ACHN (cell line): ENCODE results near the gene TCEAL8.
"Not testable (repeated sequence)": the region's sequence is repeated elsewhere in the genome, so short reads cannot be mapped to it uniquely, and the experiment has no call there.

ENCODE experiments used
- DNase-seq: peaks from one replicate; pipeline ENCODE4 v3.0.0-alpha.2; 2015
- in situ Hi-C: cut with HindIII; loops from 2 replicates; pipeline ENCODE4 v1.10.0; 2017; ENCODE audit warnings: low sequenced_read_pairs, low pct_ligation_motif_present, low pct_unique_long_range_greater_than_20kb

TCEAL8 gene, protein sequence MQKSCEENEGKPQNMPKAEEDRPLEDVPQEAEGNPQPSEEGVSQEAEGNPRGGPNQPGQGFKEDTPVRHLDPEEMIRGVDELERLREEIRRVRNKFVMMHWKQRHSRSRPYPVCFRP

DNA sequence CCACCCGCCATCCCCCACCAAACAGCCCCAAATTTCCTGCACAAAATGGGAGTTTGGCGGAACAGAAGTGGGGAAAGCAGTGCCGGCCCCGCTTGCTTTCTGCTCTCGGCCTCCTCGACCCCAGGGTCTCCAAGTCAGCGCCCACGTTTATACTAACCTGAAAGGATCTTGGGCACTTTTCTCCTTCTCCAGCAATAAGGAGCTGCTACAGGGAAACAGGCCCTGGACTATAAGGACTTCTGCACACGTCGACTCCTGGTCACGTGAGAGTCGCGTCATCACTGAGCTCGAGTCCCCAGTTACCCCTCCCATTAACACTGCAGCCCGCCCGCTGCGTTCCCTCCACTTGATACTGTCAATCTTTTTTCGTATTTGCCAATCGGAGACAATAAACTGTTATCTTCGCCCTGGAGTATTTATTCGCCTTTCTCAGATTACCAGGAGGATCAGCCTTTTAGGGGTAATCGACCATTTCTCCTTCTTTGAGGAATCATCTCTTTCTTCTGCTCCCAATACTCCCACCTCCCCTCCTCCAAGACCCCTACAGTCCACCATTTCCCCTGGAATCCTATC is at the start of gene TCEAL8:
TCEAL8 (minus strand) TSS at position 235 of the 573 bp plus-strand sequence. CDS start 1,176 bp downstream, outside the sequence.
- in situ Hi-C loops = no loop called here
- DNase-seq = peak; percentile 66

DNA sequence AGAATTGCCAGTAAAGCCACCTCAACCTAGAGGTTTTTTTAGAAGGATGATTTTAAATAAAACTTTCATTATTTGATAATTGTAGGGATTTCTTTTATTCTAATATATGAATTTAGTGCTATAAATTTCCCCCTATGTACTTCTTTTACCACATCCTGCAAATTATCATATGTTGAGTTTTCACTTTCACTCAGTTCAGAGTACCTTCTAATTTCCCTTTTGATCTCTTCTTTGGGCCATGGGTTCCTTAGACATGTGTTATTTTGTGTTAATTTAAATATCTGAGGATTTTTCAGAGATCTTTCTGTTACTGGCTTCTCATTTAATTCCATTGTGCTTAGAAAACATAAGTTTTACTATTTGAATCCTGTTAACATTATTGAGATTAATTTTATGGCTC is 49.8 kb upstream of the TCEAL8 start:
- no peak for DNase-seq
- in situ Hi-C loops = no loop called here

- in situ Hi-C loops = no loop called here
- DNase-seq = no peak
These were observed 38.2 kb upstream of the TCEAL8 start for GRCh38 chrX:103293118-103293517.

DNA sequence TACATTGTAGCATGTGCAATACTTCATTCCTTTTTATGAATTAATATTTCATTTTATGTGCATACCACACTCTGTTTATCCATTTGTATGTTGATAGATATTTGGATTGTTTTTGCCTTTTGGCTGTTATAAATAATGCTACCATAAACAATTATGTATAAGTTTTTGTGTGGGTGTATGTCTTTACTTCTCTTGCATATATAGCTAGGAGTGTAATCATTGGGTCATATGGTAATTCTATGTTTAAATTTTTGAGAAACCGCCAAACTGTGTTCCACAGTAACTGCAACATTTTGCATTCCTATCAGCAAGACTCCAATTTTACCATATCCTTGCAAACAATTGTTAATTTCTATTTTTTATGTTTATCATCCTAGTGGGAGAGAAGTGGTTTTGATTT is 24.7 kb upstream of the TCEAL8 start:
- in situ Hi-C loops = no loop called here
- DNase-seq = no peak

DNA sequence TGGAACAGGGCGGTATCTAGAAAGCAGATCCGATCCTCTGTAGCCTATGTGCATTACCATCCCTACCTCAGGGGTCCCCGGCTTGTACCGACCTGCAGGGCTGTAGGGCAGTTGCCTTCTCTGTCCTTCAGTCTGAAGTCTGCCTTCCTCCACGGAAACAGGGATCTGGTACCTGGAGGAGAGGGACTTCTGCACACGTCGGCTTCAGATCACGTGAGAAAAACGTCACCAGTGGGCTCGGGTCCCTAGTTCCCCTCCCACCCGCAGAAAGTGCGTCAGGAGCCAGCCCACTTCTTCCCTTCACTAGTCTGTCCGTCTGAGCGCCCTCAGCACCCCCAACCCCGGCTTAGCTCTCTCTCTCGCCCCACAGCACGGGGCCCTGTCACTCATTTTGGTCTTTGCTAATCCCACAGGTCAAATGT is 21.6 kb upstream of the TCEAL8 start, which contains the start of gene TCEAL5:
TCEAL5 (minus strand) TSS at position 170 of the 422 bp plus-strand sequence. CDS start 2,187 bp downstream, outside the sequence.
- no peak for DNase-seq
- in situ Hi-C loops = no loop called here

DNA sequence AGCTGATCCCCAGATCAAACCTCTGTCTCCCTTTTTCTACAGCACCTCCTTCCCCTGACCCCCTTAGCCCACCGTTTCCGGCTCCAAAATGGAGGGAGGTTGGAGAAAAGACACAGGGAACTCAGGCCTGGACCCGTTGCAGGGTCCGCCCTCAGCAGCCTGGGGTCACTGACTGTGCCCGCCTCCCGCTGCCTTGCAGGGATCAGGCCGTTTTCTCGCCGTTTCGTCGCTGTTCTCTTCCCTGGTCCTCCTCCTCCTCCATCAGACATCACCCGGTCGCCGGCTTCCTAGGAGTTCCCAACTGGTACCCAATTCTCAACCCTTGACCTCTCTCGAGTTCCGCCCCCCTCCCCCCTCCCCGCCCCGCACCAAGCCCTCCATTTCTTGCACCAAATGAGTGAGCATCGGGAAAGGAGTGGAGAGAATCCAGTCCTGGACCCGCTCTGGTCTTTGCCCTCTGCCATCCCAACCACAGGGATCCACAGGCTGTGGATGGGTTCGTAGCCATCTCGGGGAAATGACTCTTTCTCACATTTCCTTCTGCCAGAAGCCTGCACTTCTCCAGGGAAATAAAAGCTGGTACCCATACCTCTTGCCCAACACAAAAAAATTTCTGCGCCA is 21.1 kb upstream of the TCEAL8 start:
- no peak for DNase-seq
- in situ Hi-C loops = no loop called here

- DNase-seq = no peak
- in situ Hi-C loops = no loop called here
These were observed 19.3 kb upstream of the TCEAL8 start for GRCh38 chrX:103274284-103274683.

DNA sequence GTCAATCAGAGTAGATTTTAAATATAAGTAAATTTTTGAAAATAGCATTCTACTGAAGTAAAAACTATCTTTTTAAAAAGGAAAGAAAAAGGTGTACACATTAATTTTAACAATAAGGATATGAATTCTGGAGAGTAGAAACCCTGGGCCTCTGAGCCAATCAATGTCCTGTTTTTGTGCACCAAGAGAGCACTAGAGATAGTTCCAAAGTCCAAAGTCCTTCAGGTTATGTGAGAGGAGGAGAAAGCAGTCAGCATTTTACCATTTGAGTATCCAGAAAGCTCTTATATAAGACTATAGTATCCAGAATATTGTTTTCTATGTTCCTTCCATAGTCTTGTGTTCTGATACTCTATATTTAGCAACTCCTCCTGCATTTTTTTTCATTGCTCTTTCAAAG is 3.3 kb upstream of the TCEAL8 start:
- in situ Hi-C loops = no loop called here
- no peak for DNase-seq

- no peak for DNase-seq
These were observed 1.7 kb upstream of the TCEAL8 start for GRCh38 chrX:103256651-103257050.

DNA sequence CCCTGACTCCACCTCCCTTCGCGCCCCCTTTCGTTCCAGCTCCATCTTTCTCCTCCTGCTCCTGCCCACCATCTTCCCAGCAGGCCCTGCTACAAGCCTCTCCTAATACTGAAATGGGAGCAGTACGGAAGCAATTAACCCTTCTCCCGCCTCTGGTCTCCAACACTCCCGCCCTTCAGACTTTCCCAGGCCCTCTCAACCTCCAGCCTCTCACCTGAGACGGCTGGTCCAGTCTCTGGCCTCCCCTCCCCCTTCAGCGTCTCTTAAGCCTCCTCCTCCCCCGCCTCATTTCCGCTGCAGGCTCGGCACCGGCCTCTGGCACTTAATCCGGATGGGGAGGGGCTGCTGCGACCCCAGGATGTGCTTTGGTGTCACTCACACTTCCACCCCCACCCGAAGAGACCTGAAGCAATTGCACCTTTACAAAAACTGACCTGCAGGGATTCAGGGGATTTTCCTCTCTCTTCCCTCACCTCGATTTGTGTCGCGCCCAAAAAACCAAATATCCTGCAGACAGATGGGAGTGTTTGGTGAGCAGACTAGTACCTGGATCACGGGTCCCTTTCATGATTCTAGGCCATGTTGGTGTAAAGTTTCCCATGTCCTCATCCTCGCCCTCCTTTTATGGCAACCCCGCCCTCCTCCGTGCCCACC is 657 bp downstream of the TCEAL8 start:
- DNase-seq = peak; percentile 25
- in situ Hi-C loops = no loop called here

More at GRCh38 chrX:103256651-103257050, 1.7 kb upstream of the TCEAL8 start:
- in situ Hi-C loops = no loop called here

DNA sequence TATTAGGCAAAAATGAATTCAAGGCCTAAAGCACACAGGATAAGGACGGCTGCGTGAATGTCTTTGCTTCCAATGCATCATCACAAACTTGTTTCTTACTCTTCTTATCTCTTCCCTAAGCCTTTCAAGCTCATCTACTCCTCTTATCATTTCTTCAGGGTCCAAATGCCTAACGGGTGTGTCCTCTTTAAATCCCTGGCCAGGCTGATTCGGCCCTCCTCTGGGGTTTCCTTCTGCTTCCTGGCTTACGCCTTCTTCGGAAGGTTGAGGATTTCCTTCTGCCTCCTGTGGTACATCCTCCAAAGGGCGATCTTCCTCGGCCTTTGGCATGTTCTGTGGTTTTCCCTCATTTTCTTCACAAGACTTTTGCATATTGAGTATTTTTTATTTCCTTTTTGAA is 1.3 kb downstream of the TCEAL8 start:
- in situ Hi-C loops = no loop called here
- no peak for DNase-seq

DNA sequence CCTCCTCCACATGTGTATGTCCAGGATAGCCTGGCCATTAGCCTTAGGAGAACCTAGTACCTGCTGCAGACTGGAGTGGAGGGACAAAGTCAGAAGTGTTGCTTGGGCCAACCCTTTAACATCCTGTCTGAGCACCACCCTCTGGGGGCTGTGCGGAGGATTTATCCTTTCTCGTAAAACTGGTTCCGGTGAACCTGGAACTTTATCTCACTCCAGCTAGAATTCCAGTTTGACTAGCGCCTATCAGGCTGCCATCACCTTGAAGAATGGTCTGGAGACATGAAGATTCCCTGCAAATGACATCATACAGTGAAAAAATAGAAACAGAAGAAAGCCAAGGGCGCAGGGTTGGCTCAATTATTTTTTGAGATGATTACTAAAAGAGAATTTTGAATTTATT is 4.0 kb downstream of the TCEAL8 start:
- no peak for DNase-seq
- in situ Hi-C loops = no loop called here

DNA sequence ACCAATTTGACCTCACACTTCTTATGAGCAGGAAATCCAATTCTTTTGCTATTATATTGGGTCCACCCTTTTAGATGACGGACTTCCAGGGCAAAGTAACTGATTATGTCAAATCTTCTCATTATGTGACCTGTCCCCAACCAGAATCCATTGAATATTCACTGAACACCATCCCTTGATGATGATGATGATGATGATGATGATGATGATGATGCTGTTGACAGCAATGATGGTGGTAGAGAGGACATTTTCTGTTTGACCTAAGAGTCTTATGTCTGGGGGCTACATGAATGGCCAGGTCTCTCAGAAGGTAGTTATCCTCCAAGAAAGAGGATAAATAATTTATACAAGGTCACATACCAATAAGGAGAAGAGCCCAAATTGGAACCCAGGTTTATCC is 5.2 kb downstream of the TCEAL8 start:
- no peak for DNase-seq
- in situ Hi-C loops = no loop called here

- peak; percentile 24 for DNase-seq
- in situ Hi-C loops = no loop called here
These were observed 6.4 kb downstream of the TCEAL8 start for GRCh38 chrX:103248553-103248952.

DNA sequence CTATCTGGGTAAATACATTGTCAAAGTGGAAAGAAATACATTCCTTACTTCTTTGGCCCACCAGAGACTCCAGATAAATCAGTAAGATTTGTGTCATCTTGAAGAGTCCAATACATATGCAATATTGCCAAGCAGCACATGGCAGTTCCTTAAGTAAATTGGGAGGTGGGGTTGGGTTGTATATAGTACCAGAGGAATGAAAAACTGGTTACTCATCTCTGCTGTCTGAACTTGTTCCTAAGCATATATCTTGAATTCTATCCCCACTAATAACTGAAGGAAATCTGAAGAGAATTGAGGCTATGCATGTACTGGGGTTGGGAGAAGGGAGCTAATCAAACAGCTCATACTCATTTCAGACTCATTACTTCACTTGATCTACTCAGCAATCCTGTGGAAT is 14.8 kb downstream of the TCEAL8 start:
- no peak for DNase-seq
- in situ Hi-C loops = no loop called here

DNA sequence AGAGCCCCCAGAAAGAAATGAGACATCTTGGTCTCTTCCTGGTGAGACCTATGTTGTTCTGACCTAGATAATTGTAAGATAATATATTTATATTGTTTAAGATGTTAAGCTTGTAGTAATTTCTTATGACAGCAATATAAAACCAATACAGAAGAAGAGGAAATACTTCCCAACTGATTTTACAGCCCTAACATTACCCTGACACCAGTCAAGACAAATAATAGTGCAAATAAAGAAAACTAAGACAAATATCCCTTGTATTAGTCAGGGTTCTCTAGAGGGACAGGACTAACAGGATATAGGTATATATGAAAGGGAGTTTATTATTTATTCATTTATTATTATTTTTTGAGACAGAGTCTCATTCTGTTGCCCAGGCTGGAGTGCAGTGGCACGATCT is 18.7 kb downstream of the TCEAL8 start:
- in situ Hi-C loops = no loop called here
- no peak for DNase-seq

DNA sequence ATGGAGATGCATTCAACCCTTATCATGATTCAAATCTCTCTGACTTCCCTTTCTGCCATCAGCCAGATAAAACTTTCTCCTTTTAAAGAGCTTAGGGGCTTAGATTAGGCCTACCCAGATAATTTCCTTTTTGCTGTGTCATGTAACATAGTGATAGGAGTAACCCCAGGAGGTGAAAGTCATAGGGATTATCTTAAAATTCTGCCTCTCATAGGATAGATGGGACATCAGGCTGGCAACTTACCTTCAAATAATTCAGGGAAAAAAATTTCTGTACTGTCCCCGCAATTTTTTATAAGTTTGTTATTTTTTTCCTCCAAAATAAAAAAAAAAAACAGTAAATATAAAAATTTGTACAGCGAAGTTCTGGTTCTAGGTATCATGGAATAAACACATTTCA is 19.3 kb downstream of the TCEAL8 start:
- DNase-seq, in situ Hi-C loops: not testable (repeated sequence)

DNA sequence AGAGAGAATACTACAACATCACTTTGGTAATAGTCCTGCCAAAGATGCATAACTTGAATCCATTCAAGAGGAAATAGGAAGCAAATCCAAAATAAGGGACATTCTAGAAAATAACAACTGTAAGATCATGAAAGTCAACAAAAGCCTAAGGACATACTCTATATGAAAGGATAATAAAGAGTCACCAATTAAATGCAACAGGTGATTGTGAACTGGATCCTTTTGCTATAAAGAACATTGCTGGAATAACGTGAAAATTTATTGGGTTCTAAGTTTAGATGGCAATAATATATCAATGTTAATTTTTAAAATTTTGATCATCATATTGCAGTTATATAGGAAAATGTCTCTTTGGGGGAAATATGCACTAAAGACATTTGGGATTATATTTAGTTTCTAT is 20.1 kb downstream of the TCEAL8 start:
- DNase-seq = no peak
- in situ Hi-C loops = no loop called here

GRCh38 chrX:103233263-103233662 is 21.7 kb downstream of the TCEAL8 start:
- in situ Hi-C loops = no loop called here
- DNase-seq = no peak

DNA sequence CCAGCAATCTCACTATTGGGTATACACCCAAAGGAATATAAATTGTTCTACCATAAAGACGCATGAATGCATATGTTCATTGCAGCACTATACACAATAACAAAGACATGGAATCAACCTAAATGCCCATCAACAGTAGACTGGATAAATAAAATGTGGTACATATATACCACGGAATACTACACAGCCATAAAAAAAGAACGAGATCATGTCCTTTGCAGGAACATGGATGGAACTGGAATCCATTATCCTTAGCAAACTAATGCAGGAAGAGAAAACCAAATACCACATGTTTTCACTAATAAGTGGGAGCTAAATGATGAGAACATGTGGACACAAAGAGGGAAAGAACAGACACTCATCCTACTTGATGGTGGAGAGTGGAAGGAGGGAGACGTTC is 29.0 kb downstream of the TCEAL8 start:
- in situ Hi-C loops, DNase-seq: not testable (repeated sequence)
